ENCODE data around the gene UBR4. TPM values are rescaled to one million over a fixed set of nuclear protein-coding genes. Genes with fewer than 3 reads are reported as not detected.

The UBR4 gene
- total RNA-seq, 6 experiments from 2014 or later: 73.0 to 132 (median 90.1) TPM

- Histone ChIP-seq H3K4me3 (no peak overlapping the region), H3K27ac (no peak overlapping the region), H3K27me3 (no peaks in the 10 kb centered on the region), H3K9me3 (no peaks in the 10 kb centered on the region), H3K36me3 (peaks cover 6 to 100% (median 50%) of the 10 kb centered on the region in 4 donors), H3K4me1 (no peaks in the 10 kb centered on the region)
- TF ChIP-seq, protein P1, sequence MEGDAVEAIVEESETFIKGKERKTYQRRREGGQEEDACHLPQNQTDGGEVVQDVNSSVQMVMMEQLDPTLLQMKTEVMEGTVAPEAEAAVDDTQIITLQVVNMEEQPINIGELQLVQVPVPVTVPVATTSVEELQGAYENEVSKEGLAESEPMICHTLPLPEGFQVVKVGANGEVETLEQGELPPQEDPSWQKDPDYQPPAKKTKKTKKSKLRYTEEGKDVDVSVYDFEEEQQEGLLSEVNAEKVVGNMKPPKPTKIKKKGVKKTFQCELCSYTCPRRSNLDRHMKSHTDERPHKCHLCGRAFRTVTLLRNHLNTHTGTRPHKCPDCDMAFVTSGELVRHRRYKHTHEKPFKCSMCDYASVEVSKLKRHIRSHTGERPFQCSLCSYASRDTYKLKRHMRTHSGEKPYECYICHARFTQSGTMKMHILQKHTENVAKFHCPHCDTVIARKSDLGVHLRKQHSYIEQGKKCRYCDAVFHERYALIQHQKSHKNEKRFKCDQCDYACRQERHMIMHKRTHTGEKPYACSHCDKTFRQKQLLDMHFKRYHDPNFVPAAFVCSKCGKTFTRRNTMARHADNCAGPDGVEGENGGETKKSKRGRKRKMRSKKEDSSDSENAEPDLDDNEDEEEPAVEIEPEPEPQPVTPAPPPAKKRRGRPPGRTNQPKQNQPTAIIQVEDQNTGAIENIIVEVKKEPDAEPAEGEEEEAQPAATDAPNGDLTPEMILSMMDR (IDR thresholded peaks at IDR 0.05): no peak
- no peak for TF ChIP-seq POLR2A (IDR thresholded peaks at IDR 0.05)
- WGBS (ENCODE audit: insufficient coverage, low coverage, low lambda C conversion rate, missing lambda C conversion rate): 72% methylated on average over 2 of the region's 8 CpGs
- ATAC-seq: no peak
- intact Hi-C loops (cut with DNase I): no loop called here
- DNase-seq: no peak
These were observed 108.8 kb downstream of the UBR4 start for GRCh38 chr1:19101244-19101643.

GRCh38 chr1:19100028-19100427 is 110.0 kb downstream of the UBR4 start:
- Histone ChIP-seq H3K36me3 (peaks cover 6 to 100% (median 49%) of the 10 kb centered on the region in 4 donors), H3K27ac (no peak overlapping the region), H3K4me1 (no peaks in the 10 kb centered on the region), H3K4me3 (no peak overlapping the region), H3K9me3 (no peaks in the 10 kb centered on the region), H3K27me3 (no peaks in the 10 kb centered on the region)
- DNase-seq (no peak), ATAC-seq (no peak)
- intact Hi-C loops (cut with DNase I): no loop called here
- TF ChIP-seq, protein P1 (IDR thresholded peaks at IDR 0.05): no peak
- TF ChIP-seq POLR2A (IDR thresholded peaks at IDR 0.05): no peak
- WGBS (ENCODE audit: insufficient coverage, low coverage, low lambda C conversion rate, missing lambda C conversion rate): 65% methylated on average over 5 of the region's 5 CpGs

DNA sequence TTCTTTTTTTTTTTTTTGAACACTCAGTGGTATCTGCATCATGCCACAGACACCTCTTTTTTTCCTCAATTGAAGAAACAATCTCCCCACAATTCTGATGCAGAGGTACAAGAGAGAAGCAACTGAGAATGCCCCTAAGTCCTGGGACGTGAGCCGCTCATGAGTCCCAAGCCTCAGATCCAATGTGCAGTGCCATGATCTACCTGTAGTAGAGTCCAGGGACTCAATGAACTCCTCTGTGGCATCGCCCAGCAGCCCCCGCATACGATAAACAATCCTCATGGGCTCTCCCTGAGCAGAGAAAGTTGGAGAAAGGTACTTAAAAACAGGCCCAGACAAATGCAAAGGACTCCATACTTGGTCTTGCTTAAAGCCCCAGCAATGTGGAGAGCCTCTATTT is 113.1 kb downstream of the UBR4 start:
- no peaks in the 10 kb centered on the region for H3K9me3 ChIP-seq
- TF ChIP-seq, protein P1 (IDR thresholded peaks at IDR 0.05): no peak
- no peak for TF ChIP-seq POLR2A (IDR thresholded peaks at IDR 0.05)
- H3K27me3 ChIP-seq: no peaks in the 10 kb centered on the region
- H3K27ac ChIP-seq: no peak overlapping the region
- DNase-seq (no peak), ATAC-seq (no peak)
- peaks cover 11 to 100% (median 55%) of the 10 kb centered on the region in 4 donors for H3K36me3 ChIP-seq
- intact Hi-C loops (cut with DNase I): loop anchor here in 1 of 2 donors (10.0 kb wide), 1 partner anchor 182 kb away; no protein-coding TSS in a partner anchor
- 81% methylated on average over 2 of the region's 5 CpGs for WGBS (ENCODE audit: insufficient coverage, low coverage, low lambda C conversion rate, missing lambda C conversion rate)
- H3K4me1 ChIP-seq: peaks cover 0 to 7% (median 2%) of the 10 kb centered on the region in 4 donors
- no peak overlapping the region for H3K4me3 ChIP-seq

DNA sequence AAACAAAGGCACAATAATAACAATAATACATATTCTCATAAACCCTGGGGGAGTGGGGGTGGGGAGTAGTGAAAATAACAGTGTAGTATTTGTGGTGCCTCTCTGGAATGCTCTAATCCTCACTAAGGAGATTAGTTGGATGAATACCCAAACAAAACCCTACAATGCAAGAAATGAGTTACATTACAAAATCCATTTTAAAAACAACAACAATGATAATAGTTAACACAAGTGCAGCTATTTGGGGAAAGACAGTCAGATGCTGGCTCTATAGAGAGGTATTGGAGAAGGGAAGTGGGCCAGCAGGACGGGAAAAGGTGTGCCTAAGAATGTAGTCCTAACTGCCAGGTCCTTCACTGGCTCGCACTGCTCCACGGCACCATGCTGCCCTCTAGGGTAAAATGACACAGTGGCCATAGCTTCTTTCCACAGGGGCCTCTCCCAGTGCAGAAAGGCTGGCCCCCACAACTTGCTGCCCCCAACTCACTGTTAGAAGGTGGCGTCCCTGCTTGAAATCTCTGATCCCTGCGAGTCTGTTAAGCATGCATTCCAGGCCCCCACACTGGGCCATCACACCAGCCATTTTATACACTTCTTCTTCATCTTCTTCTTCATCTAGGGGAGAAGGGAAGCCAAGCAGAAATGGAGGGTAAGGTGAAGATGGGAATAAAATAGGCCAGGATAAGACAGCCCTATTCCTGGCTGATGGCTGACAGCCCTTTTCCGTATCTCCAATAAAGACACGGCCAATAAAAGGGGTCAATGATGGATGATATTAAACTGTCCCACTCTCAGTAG is 113.8 kb downstream of the UBR4 start:
- peaks cover 11 to 100% (median 49%) of the 10 kb centered on the region in 4 donors for H3K36me3 ChIP-seq

More for the DNA sequence above, 113.8 kb downstream of the UBR4 start:
- no peaks in the 10 kb centered on the region for H3K27me3 ChIP-seq
- TF ChIP-seq, protein P1 (IDR thresholded peaks at IDR 0.05): peak; percentile 47 to 67 (median 64)
- no peak for TF ChIP-seq POLR2A (IDR thresholded peaks at IDR 0.05)
- DNase-seq (peak in 1 of 3 donors; percentile 58), ATAC-seq (peak; percentile 87 to 92 (median 89))
- H3K27ac ChIP-seq: no peak overlapping the region
- H3K9me3 ChIP-seq: no peaks in the 10 kb centered on the region
- intact Hi-C loops (cut with DNase I): loop anchor here in 1 of 2 donors (10.0 kb wide), 1 partner anchor 181 kb away; no protein-coding TSS in a partner anchor
- no peak overlapping the region for H3K4me3 ChIP-seq
- H3K4me1 ChIP-seq: peaks cover 0 to 12% (median 5%) of the 10 kb centered on the region in 4 donors
- 46% methylated on average over 5 of the region's 7 CpGs for WGBS (ENCODE audit: insufficient coverage, low coverage, low lambda C conversion rate, missing lambda C conversion rate)
